ENCODE data around the gene UVSSA.
"Not testable (repeated sequence)": the region's sequence is repeated elsewhere in the genome, so short reads cannot be mapped to it uniquely, and the experiment has no call there.

Gene UVSSA

DNA sequence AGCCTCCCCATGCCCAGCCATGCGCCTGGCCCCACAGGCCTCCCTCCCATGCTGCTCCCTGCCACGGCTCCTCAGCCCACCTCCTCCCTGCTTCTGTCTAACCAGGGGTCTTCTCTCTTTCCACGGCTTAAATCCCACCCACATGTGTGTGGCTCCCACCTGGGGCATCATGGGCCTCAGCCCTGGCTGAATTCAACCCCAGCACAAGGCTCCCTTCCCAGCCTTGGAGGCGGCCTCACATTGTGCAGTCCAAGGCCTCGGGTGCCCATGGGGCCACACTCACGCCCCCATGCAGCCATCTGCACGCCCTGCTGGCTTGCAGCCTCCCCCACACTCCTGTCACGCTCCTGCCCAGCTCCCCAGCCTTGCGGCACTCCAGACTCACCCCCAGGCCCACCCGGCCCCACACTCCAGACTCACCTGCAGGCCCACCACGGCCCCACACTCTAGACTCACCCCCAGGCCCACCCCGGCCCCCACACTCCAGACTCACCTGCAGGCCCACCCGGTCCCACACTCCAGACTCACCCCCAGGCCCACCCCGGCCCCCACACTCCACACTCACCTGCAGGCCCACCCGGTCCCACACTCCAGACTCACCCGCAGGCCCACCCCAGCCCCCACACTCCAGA, 30.4 kb upstream of the UVSSA start:
- DNase-seq (ENCODE audit: low read depth in 3 of 3) = no peak

DNA sequence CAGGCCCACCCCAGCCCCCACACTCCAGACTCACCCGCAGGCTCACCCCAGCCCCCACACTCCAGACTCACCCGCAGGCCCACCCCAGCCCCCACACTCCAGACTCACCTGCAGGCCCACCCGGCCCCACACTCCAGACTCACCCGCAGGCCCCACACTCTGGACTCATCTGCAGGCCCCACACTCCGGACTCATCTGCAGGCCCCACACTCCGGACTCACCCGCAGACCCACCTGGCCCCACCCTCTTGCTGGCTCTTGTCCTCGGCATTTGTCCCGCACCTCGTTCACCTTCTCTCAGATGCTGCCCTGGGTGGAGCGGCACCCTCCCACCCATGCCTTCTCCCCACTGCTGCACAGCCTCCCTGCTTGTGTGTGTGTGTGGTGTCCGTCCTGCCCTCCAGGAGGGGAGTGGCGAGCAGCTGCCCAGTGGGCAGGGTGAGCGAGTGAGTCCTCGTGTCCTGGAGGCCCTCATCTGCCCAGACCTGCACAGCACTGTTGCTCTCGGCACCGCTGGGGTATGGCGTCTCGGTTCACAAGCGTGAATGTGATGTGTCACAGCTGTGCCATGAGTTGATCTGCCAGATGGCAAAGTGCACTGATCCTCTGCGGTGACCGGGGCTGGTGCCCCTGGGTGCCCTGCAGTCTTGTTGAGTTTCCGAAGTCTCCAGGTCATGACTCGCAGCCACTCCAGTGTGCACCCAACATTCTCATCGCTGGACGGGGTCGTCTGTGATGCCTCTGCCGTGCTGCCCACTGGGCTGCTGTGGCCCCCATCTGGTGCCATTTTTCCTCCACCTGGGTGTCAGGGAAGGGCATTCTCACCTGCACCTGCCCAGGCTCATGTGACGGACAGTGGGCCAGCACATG, 29.6 kb upstream of the UVSSA start:
- no peak for DNase-seq (ENCODE audit: low read depth in 3 of 3)

DNA sequence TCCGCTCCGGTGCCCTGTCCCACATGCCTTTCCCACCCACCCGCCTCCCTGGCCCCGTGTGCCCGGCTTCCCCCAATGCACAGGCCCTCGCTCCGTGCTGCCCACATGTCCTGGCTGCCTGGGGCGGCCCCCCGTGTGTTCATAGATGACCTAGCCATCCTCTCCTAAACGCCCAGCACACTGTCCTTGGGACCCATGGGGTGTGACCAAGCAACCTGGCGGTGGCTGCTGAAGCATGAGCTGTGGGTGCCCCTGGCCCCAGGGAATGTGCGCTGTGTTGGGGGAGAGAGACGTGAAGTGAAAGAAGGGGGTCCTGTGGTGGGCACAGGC, 29.0 kb upstream of the UVSSA start:
- DNase-seq (ENCODE audit: low read depth in 3 of 3) = no peak

DNA sequence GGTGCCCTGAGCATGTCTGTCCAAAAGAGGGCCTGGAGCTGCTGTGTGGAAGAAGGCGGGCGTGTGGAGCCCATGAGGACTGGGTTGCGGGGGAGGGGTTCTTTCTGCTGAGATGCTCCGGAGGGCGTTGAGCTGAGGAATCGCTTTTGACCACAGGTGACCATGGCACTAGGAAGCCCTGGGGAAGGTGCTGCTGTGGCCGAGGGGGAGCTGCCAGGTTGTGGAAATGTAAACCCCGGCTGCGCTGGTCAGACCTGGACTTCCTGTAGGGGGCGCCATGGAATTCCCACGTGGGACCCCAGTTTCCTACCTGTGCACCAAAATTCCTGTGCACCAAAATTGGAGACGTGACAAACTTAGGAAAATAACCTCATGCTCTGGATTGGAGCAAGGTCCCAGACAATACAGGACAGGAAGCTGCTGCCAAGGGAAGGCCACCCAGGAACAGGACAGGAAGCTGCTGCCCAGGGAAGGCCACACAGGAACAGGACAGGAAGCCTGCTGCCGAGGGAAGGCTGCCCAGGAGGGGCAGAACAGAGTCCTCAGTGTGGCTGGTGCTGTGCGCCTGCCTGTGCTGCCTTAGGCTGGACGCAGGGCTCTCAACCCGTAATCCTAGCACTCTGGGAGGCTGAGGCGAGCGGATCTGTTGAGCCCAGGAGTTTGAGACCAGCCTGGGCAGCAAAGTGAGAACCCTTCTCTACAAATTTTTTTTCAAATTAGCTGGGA, 28.4 kb upstream of the UVSSA start:
- DNase-seq (ENCODE audit: low read depth in 3 of 3) = no peak

DNA sequence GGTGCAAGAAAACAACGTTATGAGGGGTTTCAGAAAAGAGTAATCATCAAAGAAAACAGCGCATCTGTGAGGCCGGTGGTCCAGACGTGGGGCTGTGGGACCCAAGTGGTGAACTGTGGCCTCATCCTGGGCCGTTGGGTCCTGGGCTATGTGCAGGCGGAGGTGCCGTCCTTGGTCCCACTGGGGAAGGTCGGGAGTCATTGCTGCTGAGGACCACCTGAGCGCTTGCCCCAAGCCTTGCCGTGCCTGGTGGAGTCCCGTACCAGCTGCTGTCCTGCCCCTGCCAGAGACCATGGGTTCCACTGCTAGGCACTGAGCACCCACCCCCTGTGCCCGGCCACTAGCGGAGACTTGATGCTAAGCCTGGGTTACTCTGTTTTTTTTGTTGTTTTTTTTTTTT, 25.5 kb upstream of the UVSSA start:
- no peak for DNase-seq (ENCODE audit: low read depth in 3 of 3)

DNA sequence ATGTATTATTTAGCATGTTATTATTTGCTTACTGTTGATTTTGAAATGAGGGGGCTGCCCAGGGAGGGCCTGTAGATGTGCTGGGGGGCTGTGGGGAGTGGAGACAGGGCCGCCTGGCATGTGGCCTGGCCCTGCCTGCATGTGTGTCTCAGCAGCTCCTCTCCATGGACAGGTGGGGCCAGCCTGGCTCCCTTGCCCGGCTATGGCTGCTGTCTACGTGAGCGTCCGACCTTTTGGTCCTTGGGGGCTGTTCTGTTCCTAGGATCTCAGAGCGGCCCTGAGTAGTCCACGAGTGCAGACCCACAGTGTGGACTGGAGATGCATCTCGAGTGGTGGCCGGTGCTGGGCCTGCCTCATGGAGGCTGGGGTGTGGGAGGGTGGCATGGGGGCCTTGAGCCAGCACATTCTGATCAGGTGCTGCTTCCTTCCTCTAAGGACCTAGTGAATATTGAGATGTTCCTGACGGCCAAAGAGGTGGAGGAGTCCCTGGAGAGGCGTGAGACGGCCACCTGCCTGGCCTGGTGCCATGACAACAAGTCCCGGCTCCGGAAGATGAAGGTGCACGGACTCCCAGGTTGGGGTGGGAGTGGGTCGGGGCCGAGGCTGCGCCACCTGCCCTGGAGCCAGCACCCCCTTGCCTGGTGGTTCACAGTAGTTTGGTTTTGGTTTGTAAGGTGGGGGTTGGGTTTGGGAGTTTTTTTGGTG, 24.9 kb upstream of the UVSSA start:
- DNase-seq (ENCODE audit: low read depth in 3 of 3) = no peak

DNA sequence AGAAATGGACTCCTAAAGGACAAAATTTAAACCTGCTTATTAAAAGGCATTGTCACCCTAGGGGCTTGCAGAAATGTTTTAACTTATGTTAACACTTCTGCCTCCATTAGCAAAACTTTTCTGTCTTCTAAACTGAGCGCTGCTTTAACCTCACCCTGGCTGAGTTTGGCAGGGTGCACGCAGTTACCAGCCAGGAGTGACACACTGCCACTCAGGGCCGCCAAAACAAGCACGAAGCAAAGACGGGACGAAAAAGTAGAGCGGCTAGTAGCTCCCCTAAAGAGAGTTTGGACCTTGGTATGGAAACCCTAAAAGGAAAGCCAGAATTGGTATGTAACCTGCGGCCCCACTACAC, 23.8 kb upstream of the UVSSA start:
- DNase-seq (ENCODE audit: low read depth in 3 of 3) = no peak

DNA sequence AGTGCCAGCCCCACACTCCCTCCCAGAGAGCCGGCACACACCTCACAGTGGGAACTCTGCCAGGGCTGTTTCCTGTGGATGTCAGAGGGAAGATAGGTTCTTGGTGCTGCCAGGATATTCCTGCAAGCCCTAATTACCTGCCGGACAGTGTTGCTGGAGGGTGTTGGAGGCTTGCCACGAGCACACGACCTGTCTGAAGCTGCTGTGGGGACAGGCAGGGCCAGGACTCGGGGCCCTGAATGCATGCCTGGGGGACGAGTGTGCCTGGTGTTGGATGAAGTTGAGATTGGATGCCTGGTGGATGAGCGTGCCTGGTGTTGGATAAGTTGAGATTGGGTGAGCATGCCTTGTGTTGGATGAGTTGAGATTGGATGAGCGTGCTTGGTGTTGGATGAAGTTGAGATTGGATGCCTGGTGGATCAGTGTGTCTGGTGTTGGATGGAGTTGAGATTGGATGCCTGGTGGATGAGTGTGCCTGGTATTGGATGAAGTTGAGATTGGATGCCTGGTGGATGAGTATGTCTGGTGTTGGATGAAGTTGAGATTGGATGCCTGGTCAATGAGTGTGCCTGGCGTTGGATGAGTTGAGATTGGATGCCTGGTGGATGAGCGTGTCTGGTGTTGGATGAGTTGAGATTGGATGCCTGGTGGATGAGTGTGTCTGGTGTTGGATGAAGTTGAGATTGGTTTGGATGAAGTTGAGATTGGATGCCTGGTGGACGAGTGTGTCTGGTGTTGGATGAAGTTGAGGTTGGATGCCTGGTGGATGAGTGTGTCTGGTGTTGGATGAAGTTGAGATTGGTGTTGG, 23.2 kb upstream of the UVSSA start:
- no peak for DNase-seq (ENCODE audit: low read depth in 3 of 3)

DNA sequence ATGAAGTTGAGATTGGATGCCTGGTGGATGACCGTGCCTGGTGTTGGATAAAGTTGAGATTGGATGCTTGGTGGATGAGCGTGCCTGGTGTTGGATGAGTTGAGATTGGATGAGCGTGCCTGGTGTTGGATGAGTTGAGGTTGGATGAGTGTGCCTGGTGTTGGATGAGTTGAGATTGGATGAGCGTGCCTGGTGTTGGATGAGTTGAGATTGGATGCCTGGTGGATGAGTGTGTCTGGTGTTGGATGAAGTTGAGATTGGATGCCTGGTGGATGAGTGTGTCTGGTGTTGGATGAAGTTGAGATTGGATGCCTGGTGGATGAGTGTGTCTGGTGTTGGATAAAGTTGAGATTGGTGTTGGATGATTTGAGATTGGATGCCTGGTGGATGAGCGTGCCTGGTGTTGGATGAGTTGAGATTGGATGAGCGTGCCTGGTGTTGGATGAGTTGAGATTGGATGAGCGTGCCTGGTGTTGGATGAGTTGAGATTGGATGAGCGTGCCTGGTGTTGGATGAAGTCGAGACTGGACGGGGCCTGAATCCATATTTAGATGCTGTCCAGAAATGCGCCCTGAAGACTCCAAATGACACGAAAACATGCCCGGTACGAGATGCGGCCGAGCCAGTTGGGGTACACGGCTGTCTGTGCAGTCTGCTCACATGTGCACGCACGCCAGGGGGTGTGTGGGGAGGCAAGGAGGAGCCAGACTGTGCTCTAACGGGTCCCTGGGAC, 22.4 kb upstream of the UVSSA start:
- not testable (repeated sequence) for DNase-seq (ENCODE audit: low read depth in 3 of 3)

DNA sequence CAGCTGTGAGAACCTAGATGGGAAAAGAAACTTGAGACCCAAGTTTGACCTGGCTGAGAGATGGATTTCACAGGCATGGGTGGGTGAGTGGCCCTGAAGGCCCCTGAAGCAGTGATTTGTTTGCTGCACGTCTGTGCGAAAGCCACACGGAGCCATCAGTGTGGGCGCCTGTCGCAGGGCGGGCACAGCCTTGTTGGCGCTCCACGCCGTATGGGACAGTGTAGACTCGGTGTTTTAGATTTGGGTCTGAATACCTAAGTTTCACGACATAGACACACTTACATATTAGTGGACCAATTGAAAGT, 21.9 kb upstream of the UVSSA start:
- DNase-seq (ENCODE audit: low read depth in 3 of 3) = no peak

DNA sequence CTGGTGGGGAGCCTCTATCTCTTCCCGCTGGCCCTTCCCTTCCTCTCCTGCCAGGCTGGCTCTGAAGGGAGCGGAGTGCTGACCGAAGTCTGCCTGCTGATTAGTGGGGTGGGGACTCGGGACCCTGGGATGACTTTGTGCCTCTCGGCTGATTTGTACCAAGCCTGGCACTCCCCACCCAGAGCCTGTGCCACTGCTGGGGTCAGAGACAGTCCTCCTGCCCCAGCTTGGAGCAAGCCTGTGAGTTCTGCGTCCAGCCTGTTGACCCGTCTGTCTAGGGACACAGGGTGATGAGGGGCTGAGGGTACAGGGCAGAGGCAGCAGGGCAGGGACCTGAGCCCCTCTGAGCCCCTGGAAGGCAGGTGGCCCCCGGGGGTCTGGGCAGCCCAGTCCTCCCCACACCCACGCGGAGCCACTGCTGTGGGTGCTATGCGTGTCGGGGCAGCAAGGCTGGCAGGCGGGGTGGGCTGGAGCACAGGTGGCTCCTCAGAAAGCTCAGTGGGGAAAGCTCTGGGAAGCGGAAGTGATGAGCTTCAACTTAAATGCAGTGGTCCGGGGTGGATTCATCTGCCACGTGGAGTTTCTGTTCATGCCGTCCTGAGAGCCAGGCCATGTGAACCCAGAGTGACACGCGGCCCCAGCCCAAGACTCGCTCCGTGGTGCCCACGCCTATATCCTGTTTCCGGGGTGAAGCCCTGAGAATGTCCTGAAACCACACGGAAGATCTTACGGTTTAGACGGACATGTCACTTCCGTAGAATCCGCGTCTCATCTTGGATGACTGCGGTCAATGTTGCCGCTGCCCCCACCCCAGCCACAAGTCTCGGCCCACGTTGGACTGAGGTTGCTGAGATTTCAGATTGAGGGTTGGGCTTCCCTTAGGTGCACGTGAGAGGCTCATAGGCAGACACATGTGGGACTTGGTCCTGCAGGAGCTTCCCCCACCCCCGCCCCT, 21.1 kb upstream of the UVSSA start:
- DNase-seq (ENCODE audit: low read depth in 3 of 3) = no peak

DNA sequence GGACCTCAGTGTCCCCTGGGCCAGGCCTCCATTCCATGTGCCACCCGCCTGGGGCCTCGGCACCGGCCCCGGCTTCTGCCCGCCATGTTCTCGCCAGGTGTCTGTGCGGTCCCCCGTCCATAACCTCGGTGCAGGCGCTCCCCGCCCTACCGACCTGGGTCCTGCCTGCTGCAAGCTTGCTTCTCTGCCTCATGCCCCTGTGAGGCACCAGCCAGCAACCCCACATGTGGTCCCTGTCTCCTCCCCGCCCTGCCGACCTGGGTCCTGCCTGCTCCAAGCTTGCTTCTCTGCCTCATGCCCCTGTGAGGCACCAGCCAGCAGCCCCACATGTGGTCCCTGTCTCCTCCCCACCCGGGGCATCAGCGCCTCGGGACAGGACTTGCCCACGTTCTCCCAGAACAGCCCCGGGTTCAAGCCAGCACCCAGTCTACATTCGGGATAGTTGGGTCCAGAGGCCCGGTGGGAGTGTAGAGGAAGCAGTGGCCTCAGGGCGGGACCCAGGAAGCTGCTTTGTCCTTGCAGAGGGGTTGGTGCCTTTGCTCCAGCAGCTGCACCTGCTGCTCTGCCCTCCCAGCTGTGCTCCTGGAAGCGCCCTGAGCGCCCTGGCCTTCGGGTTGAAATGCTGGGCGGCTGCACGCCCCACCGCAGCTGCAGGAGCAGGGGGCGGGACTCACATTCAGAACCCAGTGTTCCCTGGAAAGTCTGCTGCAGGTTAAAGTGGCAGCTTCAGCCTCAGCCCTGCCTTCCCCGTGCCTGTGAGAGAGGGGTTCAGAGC, 20.1 kb upstream of the UVSSA start:
- DNase-seq (ENCODE audit: low read depth in 3 of 3) = no peak

DNA sequence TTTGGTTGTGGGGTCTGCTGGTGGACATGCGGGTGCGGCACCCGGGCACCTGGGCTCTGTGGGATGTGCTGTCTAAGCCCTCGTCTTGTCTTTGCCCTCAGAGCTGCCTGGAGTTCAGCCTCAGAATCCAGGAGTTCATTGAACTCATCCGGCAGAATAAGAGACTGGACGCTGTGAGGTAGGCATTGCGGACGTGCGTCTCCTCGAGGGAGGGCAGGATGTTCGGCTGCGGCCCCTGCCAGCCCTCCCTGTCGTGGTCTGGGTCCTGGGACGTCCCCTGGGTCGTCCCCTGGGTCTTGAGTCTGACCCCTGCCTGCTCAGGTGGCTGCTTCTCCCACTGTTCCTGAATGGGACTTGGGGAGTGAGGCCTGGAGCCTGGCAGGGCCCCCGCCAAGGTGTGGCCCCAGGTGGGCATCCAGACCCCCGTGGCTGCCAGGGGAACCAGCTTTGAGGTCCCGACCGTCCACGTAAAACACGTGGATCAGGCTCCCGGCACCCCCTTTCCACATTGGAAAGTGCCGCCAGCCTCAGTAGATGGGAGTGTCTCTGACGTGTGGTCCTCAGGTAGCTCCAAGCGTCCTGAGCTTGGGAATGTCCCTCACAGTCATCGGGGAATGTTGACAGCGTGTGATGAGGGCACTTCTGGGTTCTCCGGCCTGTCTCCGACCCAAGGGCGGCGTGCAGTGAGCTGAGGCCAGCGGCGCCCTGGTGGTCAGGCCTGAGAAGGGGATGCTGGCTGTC, 19.3 kb upstream of the UVSSA start:
- no peak for DNase-seq (ENCODE audit: low read depth in 3 of 3)

DNA sequence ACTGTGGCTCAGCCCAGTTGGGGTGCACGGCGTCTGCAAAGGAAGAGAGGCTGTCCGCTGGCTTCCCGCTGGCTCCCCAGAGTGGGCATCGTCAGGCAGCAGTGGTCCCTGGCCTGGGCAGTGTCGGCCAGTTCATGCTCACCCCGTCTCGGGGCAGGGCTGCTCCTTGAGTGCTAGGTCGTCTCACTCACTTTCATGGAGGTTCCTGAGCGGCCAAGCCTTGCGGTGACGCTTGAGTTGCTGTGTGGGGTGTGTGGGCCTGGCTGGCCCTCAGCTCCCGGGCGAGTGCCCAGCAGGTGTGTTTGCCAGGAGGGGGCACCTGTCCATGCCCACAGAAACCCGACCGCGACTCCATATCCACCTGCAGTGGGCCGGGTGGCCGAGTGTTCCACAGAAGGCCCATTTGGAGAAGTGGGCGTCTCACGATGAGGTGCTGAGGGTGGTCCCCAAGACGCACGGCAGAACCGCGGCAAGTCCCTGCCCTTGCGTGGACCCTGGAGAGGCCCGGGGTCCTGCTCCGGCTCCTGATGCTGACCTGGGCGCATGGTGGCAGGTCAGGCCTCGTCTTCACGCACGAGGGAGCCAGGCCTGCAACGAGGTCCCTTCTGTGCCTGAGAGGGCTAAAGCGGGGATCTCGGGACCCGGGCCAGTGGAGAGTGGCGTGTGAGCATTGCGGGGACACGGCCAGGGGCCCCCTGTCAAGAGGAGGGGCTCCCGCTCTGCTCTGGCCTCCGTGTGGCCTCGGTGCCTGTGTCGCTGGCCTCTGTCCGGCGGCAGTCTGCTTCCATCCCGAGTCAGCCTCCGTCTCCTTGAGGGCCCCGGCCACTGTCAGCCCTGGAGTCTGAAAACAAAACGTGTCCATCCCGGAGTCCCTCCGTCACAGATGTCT, 18.5 kb upstream of the UVSSA start:
- DNase-seq (ENCODE audit: low read depth in 3 of 3) = no peak

DNA sequence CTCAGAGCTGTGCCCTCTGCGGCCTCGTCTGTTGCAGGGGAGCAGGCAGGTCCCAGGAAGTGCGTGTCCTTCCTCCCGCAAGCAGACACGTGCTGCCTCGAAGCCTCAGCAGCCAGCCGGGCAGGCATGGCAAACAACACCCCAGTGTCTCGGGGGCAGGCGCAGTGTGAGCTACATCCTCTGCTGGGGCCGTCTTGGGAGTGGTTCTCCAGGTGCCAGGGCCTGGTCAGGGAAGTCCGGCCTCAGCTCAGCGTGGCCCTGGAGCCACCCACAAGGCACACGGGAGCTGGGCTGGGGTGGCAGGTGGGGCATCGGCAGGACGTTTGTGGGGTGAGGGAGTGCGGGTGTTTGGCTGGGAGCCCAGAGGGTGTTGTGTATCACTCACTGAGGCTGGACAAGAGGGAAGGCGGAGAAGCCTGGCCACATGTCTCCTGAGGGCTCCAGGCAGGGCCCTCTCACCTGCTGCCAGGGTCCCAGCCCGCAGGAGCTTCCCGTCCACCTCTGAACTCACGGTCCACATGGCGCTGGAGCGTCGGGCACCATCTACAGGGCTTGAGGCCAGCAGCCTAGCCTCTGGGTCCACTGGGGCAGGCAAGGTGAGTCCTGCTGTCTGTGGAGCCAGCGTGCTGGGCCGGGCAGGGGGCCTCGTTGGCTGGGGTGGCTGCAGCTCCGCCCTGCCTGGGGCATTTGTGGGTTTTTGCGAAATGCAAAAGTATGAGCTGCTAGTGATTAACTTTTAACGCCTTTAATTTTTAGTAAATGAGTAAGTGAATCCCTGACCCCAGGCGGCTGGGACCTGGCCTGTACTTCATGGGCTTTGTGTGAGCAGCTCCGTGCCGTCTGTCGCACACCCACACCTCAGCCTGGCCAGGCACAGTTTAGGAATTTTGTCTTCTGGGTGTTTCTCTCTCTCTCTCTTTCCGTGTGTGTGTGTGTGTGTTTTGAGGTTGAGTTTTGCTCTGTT, 17.3 kb upstream of the UVSSA start:
- DNase-seq (ENCODE audit: low read depth in 3 of 3) = no peak
